HAP-1 (cell line): Measurements from ENCODE around the gene SPHKAP.

ENCODE experiments used
- DNase-seq, 2 experiments: peaks; one replicate each; pipeline ENCODE4 v3.0.0-alpha.2; 2016 to 2020; ENCODE audit warnings: low spot score in 2 of 2
- H3K27me3 ChIP-seq: fragments of 250-450 bp; sonication (Bioruptor Pico); 2 replicates; pipeline ENCODE4 v1.5.1; 2020; ENCODE audit warnings: low read depth, mild to moderate bottlenecking, moderate library complexity
- H3K36me3 ChIP-seq: fragments of 250-450 bp; sonication (Bioruptor Pico); replicated peaks from 2 replicates; pipeline ENCODE4 v1.5.1; 2020; ENCODE audit warnings: mild to moderate bottlenecking
- H3K4me1 ChIP-seq: fragments of 250-450 bp; sonication (Bioruptor Pico); 2 replicates; pipeline ENCODE4 v1.5.1; 2020; ENCODE audit warnings: mild to moderate bottlenecking
- H3K4me3 ChIP-seq: fragments of 250-450 bp; sonication (Bioruptor Pico); 2 replicates; pipeline ENCODE4 v1.5.1; 2020; ENCODE audit warnings: mild to moderate bottlenecking, moderate library complexity
- H3K9me3 ChIP-seq: fragments of 250-450 bp; sonication (Bioruptor Pico); 2 replicates; pipeline ENCODE4 v1.5.1; 2020; ENCODE audit warnings: mild to moderate bottlenecking, moderate library complexity
- in situ Hi-C: fragments of 300-500 bp; cut with MboI; formaldehyde crosslinking; loops from 3 replicates; pipeline ENCODE4 v1.14.3; 2020; ENCODE audit warnings: low sequenced_read_pairs, inconsistent platforms, mixed read lengths

Gene SPHKAP

DNA sequence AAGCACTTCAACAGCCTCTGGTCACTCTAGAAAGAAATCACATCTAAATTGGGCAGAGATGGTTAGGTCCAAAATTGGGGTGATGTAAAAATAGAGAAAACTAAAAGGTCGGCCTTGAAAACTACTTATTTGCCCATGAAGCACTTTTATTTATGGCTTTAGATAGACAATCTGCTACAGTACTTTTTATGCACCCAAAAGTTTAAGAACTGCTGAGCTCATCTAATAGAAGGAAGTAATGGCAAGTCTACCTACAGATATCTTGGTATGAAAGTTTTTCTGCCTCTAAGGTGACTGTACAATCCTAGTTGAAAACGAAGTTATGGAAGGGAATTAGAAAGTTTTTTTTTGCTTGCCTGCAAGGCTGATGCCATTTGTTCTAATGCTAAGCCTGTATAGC, 46.2 kb downstream of the SPHKAP start:
- Histone ChIP-seq H3K4me1 (no peaks in the 10 kb centered on the region), H3K9me3 (no peaks in the 10 kb centered on the region), H3K4me3 (no peak overlapping the region), H3K36me3 (no peaks in the 10 kb centered on the region), H3K27me3 (peaks cover 4% of the 10 kb centered on the region; the same call in 1 of the 2 replicates)
- DNase-seq: no peak
- in situ Hi-C loops: no loop called here

DNA sequence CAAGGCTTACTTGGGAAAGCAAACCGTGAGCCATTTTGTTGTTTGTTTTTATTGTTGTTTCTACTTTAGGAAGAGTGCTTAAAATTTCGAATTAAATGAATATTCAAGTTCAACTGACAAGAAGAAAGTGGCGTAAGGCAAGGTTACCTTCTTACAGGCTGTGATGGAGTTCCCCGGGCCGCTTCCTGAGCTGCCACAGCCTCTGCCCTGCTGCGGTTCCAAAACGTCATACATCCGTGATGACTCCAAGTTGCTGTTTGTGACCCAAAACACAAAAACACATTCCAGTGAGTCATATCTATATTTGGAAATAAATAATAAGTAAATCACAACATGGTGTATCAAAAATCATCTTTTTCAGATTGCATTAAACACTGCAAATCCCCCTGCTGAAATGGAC, 49.7 kb downstream of the SPHKAP start:
- no peaks in the 10 kb centered on the region for H3K36me3 ChIP-seq
- peaks cover 4% of the 10 kb centered on the region; the same call in 1 of the 2 replicates for H3K27me3 ChIP-seq
- H3K4me1 ChIP-seq: no peaks in the 10 kb centered on the region
- no peaks in the 10 kb centered on the region for H3K9me3 ChIP-seq
- in situ Hi-C loops: no loop called here
- no peak for DNase-seq
- no peak overlapping the region for H3K4me3 ChIP-seq

DNA sequence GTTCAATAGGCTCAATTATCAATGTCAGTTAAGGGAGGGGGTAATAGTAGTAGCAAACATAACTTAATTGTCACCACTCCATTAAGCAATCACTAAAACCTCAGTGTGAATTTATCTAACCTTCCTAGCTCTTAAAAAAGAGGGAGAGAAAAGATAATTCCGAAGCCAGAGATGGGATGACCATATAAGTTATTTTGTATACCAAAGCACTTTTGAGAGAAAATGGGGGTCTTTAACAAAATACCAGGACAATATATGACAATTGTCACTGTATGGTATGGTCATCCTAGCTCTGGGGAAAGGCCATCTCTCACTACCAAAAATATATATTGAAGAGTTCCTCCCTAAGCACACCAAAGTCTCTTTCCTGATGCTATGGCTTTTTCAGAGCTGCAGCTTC, 55.1 kb downstream of the SPHKAP start:
- DNase-seq: no peak
- no peaks in the 10 kb centered on the region for H3K27me3 ChIP-seq
- no peaks in the 10 kb centered on the region for H3K9me3 ChIP-seq
- no peaks in the 10 kb centered on the region for H3K4me1 ChIP-seq
- no peak overlapping the region for H3K4me3 ChIP-seq
- H3K36me3 ChIP-seq: no peaks in the 10 kb centered on the region
- in situ Hi-C loops: no loop called here

DNA sequence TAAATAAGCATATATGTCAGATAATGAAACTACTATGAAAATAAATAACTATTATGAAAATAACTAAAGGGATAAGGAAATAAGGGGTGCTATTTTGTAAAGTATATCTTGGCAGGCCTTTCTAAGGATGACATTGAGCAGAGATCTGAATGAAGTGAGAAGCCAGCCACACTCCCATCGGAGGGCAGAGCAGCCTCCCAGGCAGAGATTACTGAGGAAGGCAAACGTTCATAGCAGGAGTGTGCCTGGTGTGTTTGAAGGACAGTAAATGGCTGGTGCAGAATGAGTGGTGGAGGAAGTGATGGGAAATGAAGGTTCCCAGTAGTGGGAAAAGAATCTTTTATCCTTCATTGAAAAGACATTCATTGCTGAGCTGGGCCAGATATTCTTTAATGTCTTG, 62.5 kb downstream of the SPHKAP start:
- no peak for DNase-seq
- Histone ChIP-seq H3K9me3 (no peaks in the 10 kb centered on the region), H3K36me3 (no peaks in the 10 kb centered on the region), H3K4me3 (no peak overlapping the region), H3K27me3 (no peaks in the 10 kb centered on the region), H3K4me1 (no peaks in the 10 kb centered on the region)
- in situ Hi-C loops: no loop called here

DNA sequence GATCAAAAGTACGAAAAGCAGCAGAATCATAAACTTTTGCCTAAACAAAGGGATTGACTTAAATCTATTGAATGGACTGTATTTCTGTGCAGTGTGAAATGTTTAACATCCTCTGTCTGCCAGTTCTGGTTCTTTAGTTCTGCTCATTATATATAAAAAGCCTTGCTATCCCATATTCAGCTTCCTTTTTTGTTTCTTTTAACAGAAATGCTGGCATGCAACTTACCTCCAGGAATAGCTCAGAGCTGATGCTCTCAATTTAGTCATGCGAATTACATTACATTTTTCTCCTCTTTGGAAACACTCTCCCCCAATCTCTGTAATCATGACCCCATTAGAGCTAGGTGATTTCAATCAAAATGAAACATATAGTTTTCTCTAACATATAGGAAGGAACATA, 73.6 kb downstream of the SPHKAP start:
- Histone ChIP-seq H3K9me3 (no peaks in the 10 kb centered on the region), H3K4me1 (no peaks in the 10 kb centered on the region), H3K4me3 (no peak overlapping the region), H3K27me3 (no peaks in the 10 kb centered on the region), H3K36me3 (no peaks in the 10 kb centered on the region)
- no peak for DNase-seq
- in situ Hi-C loops: no loop called here

DNA sequence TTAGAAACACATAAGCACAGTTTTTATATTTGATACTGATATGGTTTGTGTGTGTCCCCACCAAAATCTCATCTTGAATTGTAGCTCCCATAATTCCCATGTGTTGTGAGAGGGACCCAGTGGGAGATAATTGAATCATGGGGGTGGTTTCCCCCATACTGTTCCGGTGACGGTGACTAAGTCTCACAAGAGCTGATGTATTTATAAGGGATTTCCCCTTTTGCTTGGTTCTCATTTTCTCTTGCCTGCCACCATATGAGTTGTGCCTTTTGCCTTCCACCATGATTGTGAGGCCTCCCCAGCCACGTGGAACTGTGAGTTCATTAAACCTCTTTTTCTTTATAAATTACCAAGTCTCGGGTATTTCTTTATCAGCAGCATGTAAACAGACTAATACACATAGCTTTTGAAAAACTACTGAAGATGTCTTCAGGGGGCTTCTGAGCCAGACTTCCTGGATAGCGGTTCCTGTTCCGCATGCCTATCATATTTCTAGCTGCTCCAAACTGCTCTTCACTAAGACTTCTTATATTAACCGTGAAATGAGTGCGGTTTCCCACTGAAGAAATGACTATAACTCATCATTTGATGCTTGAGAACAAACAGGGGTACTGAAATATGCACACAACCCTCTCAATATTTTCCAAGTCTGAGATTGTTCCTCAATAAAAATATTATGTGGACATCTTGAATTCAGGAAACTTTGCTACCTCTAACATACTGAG, 75.8 kb downstream of the SPHKAP start:
- H3K9me3 ChIP-seq: no peaks in the 10 kb centered on the region
- no peaks in the 10 kb centered on the region for H3K4me1 ChIP-seq
- no peaks in the 10 kb centered on the region for H3K36me3 ChIP-seq
- no peaks in the 10 kb centered on the region for H3K27me3 ChIP-seq
- no peak overlapping the region for H3K4me3 ChIP-seq
- in situ Hi-C loops: no loop called here
- DNase-seq: no peak

DNA sequence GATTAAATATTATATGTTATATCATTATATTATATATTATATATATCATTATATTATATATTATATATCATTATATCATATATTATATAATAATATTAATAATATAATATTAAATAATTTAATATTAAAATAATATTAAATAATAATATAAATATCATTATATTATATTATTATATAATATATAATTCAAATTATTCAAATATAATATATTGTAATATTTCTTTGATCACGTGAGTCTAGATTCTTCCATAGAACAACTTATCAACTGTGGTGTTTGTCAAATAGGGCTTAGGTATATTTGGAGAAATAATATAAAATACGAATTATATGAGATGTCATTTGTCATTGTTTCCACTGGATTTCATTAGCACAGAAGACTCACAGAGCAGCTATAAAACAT, 77.3 kb downstream of the SPHKAP start:
- H3K36me3 ChIP-seq: no peaks in the 10 kb centered on the region
- in situ Hi-C loops: no loop called here
- no peak overlapping the region for H3K4me3 ChIP-seq
- no peaks in the 10 kb centered on the region for H3K27me3 ChIP-seq
- no peaks in the 10 kb centered on the region for H3K9me3 ChIP-seq
- no peak for DNase-seq
- H3K4me1 ChIP-seq: no peaks in the 10 kb centered on the region

DNA sequence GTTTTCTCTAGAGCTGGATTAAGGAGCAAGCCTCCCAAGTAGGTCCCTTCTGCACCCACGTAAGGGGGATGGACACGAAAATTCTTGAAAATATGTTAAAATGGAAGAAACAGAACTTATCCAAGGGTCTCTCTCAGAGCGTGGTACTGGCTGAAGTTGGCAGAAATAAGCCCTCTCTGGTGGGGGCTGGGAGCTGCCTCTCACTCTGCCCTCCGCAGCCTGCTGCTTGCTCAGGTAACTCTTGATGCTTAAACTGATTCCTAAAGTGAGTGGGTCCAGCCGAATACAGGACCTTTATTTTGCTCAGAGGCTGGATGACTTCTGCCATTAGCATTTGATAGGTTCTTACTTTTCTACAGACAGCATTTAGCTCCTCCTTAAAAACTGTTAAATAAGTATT, 78.1 kb downstream of the SPHKAP start:
- in situ Hi-C loops: no loop called here
- no peaks in the 10 kb centered on the region for H3K36me3 ChIP-seq
- H3K27me3 ChIP-seq: no peaks in the 10 kb centered on the region
- no peaks in the 10 kb centered on the region for H3K4me1 ChIP-seq
- H3K4me3 ChIP-seq: no peak overlapping the region
- H3K9me3 ChIP-seq: no peaks in the 10 kb centered on the region
- no peak for DNase-seq

DNA sequence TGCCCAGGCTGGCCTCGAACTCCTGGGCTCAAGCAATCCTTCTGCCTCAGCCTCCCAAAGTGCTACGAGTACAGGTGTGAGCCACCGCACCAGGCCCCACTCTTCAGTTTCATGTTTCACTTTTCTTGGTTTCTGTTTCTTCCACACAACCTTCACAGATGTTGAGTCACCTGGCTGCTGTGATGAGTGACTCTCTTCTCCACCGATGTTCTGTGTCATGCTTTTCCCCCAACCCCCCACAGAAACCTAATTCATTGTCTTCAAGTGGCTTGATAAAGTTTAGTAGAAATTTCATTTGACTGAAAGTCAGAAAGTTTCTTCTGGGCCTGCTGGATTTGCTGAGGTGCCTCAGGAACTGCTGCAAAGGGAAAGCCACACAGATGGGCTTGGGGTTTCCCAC, 78.5 kb downstream of the SPHKAP start:
- Histone ChIP-seq H3K4me3 (no peak overlapping the region), H3K36me3 (no peaks in the 10 kb centered on the region), H3K9me3 (no peaks in the 10 kb centered on the region), H3K4me1 (no peaks in the 10 kb centered on the region), H3K27me3 (no peaks in the 10 kb centered on the region)
- DNase-seq: no peak
- in situ Hi-C loops: no loop called here

DNA sequence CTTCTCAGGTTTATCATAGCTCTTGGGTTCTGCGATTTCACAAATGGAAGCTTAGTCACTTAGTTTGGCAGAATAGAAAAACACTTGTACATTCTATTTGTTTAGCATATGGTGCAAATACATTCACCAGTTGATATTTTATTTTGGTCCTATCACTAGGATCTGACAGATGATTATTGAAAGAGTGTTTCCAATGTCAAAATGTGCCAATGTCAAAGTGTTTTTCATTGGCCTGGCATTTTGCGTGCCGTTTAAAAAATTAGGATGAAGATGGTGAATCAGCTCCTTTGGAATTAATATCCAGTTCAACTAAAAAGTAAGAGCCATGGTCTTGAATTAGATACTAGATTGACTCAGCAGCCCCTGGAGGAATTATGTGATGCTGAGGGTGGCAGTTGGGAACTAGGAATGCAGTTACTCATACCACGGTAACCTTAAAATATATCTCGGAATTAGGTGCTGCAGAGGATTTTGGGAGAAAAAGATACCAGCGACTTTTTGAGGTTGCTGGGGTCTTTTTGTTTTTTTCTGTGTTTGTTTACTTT, 87.0 kb downstream of the SPHKAP start:
- in situ Hi-C loops: no loop called here
- H3K4me3 ChIP-seq: no peak overlapping the region
- no peaks in the 10 kb centered on the region for H3K9me3 ChIP-seq
- DNase-seq: no peak
- no peaks in the 10 kb centered on the region for H3K27me3 ChIP-seq
- H3K36me3 ChIP-seq: no peaks in the 10 kb centered on the region
- H3K4me1 ChIP-seq: no peaks in the 10 kb centered on the region

DNA sequence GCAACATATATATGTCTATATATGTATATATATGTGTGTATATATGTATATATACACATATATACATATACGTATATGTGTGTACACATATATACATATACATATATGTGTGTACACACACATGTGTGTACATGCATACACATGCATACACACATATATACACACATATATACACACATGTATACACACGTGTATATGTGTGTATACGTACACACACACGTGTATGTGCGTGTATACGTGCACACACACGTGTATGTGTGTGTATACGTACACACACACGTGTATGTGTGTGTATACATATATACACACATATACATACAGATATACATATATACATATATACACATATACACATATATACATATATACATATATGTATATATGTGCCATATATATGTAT, 89.4 kb downstream of the SPHKAP start:
- H3K4me1 ChIP-seq: no peaks in the 10 kb centered on the region
- in situ Hi-C loops: no loop called here
- H3K27me3 ChIP-seq: no peaks in the 10 kb centered on the region
- no peak for DNase-seq
- no peaks in the 10 kb centered on the region for H3K36me3 ChIP-seq
- no peaks in the 10 kb centered on the region for H3K9me3 ChIP-seq
- no peak overlapping the region for H3K4me3 ChIP-seq

DNA sequence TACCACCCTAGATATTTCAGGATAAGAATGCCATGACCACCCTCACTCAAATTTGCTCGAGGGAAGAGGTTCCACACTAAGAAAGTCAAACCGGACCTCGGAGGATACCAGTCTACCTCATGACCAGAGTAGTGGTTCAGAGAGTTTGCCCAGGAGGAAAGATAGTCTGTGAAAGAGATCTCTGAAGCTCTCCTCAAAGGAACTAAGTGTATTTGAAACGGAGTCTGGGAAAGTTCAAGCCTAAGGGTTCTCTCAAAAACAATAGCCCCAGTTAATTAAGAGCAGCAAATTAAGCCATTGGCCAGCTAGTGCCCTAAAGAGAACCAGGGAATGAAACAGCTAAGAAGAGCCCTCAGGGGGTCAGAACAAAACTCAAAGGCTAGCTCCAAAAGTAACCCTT, 94.9 kb downstream of the SPHKAP start:
- DNase-seq: no peak
- no peaks in the 10 kb centered on the region for H3K4me1 ChIP-seq
- no peak overlapping the region for H3K4me3 ChIP-seq
- no peaks in the 10 kb centered on the region for H3K9me3 ChIP-seq
- H3K27me3 ChIP-seq: no peaks in the 10 kb centered on the region
- in situ Hi-C loops: no loop called here
- H3K36me3 ChIP-seq: no peaks in the 10 kb centered on the region

DNA sequence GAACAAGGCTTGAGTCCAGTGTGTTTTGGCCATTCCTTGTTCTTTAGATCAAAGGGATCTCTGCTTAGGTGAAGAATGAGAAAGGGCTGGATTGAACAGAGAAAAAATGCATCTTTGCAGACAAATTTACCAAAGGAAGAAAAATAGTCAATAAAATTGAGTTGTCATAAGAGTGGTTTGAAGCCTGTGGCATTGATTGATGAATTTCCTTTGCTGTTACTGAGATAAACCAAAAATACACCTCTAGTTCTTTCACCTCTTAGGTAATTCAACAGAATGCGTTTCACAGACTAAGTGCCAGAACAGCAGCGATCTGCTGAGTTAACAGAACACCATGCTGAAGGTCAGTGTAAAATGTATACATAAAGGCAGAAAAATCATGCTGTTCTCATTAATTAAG, 96.8 kb downstream of the SPHKAP start:
- H3K36me3 ChIP-seq: no peaks in the 10 kb centered on the region
- no peaks in the 10 kb centered on the region for H3K4me1 ChIP-seq
- no peak overlapping the region for H3K4me3 ChIP-seq
- in situ Hi-C loops: no loop called here
- no peaks in the 10 kb centered on the region for H3K27me3 ChIP-seq
- no peaks in the 10 kb centered on the region for H3K9me3 ChIP-seq
- DNase-seq: no peak

DNA sequence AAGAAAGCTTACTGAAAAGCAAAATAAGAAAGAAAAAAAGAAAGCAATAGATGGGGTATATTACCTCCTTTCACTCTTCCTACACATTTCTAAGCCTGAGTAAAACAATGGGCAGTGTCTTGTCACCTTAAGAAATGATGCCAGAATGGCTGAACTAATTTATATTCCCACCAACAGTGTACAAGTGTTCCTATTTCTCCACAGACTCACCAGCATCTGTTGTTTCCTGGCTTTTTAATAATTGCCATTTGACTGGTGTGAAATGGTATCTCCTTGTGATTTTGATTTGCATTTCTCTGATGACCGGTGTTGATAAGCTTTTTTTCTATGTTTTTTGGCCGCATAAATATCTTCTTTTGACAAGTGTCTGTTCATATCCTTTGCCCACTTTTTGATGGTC, 98.4 kb downstream of the SPHKAP start:
- Histone ChIP-seq H3K9me3 (no peaks in the 10 kb centered on the region), H3K36me3 (no peaks in the 10 kb centered on the region), H3K4me3 (no peak overlapping the region), H3K27me3 (no peaks in the 10 kb centered on the region), H3K4me1 (no peaks in the 10 kb centered on the region)
- DNase-seq: no peak
- in situ Hi-C loops: no loop called here

DNA sequence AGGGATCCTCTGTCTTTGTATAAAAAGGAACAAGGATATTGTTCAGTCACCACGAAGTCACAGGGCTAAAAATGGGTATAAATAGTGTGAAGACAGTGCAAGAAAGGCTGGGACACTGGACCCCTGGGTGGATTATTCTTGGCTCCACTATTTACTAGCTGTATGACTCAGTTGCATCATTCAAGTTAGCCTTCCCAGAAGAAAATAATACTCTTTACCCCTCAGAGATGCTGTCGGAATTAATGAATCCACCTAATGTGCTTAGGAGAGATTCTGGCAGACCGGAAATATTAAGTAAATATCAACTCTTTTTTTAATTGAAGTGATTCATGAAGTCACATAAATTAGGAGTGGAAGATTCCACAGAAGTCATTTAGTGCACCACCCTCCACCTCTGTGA, 98.9 kb downstream of the SPHKAP start:
- no peak for DNase-seq
- H3K9me3 ChIP-seq: no peaks in the 10 kb centered on the region
- in situ Hi-C loops: no loop called here
- H3K27me3 ChIP-seq: no peaks in the 10 kb centered on the region
- no peak overlapping the region for H3K4me3 ChIP-seq
- no peaks in the 10 kb centered on the region for H3K4me1 ChIP-seq
- no peaks in the 10 kb centered on the region for H3K36me3 ChIP-seq
